Spinal cord (tissue), 10 donors: ENCODE data around the gene CD8A. TPM values are rescaled to one million over a fixed set of nuclear protein-coding genes. Genes with fewer than 3 reads are reported as not detected.
"Not testable (repeated sequence)": the region's sequence is repeated elsewhere in the genome, so short reads cannot be mapped to it uniquely, and the experiment has no call there.

Experiments
- DNase-seq, 6 donors: peaks; one replicate each; pipeline versions ENCODE4 v3.0.0 to v3.0.0-alpha.2; 2013 to 2015; ENCODE audit warnings: low spot score in 6 of 6, low read depth in 4 of 6
- H3K27ac ChIP-seq: one replicate; pipeline ENCODE4 v1.5.1; 2013; ENCODE audit warnings: low read depth, low read length, control low read depth
- H3K27me3 ChIP-seq: one replicate; pipeline ENCODE4 v1.6.1; 2013; ENCODE audit warnings: low read length; ENCODE audit not compliant: control insufficient read depth, insufficient read depth
- H3K36me3 ChIP-seq: one replicate; pipeline ENCODE4 v1.6.1; 2013; ENCODE audit warnings: low read length; ENCODE audit not compliant: control insufficient read depth, insufficient read depth
- H3K4me1 ChIP-seq: one replicate; pipeline ENCODE4 v1.6.1; 2013; ENCODE audit warnings: low read length; ENCODE audit not compliant: control insufficient read depth, insufficient read depth
- H3K4me3 ChIP-seq: one replicate; pipeline ENCODE4 v1.5.1; 2013; ENCODE audit warnings: low read depth, low read length, control low read depth
- H3K9me3 ChIP-seq: one replicate; pipeline ENCODE4 v1.6.1; 2013; ENCODE audit warnings: low read length; ENCODE audit not compliant: control insufficient read depth, insufficient read depth
- WGBS: methylation state at CpG from one replicate; pipeline ENCODE4 v1.1.5; 2013; ENCODE audit warnings: missing lambda C conversion rate; ENCODE audit not compliant: insufficient coverage; 5-methylcytosine and 5-hydroxymethylcytosine counted together
- long read RNA-seq, 4 donors: transcript quantifications; one replicate each; lab custom pipeline, GENCODE V29; 2026
- polyA plus RNA-seq, 2 donors: library from polyadenylated mRNA; unstranded; fragments of 120-200 nt; gene quantifications; one replicate each; pipeline ENCODE4 v1.2.1, GENCODE V29; 2013; ENCODE audit not compliant: insufficient read length in 2 of 2
- total RNA-seq, 2 donors: library from RNA; depleted of rRNA in 1 of 2; stranded (reverse); fragments of 120-200 nt in 1 of 2; fragments of >200 nt in 1 of 2; gene quantifications; one replicate each; pipeline versions ENCODE4 v1.2.3 to v1.2.4, GENCODE V29; 2013 to 2014
- donor health status: healthy.

CD8A gene
- total RNA-seq (1 to 10 TPM in 1 of 2 donors, under 1 TPM in 1; 0.88 to 1.4 TPM), polyA plus RNA-seq (1 to 10 TPM; 3.9 to 4.2 TPM)
- long read RNA-seq, donor 1: 0 reads
- long read RNA-seq, donor 2: 0 reads
- long read RNA-seq, donor 3: 0 reads
- long read RNA-seq, donor 4: 0 reads

DNA sequence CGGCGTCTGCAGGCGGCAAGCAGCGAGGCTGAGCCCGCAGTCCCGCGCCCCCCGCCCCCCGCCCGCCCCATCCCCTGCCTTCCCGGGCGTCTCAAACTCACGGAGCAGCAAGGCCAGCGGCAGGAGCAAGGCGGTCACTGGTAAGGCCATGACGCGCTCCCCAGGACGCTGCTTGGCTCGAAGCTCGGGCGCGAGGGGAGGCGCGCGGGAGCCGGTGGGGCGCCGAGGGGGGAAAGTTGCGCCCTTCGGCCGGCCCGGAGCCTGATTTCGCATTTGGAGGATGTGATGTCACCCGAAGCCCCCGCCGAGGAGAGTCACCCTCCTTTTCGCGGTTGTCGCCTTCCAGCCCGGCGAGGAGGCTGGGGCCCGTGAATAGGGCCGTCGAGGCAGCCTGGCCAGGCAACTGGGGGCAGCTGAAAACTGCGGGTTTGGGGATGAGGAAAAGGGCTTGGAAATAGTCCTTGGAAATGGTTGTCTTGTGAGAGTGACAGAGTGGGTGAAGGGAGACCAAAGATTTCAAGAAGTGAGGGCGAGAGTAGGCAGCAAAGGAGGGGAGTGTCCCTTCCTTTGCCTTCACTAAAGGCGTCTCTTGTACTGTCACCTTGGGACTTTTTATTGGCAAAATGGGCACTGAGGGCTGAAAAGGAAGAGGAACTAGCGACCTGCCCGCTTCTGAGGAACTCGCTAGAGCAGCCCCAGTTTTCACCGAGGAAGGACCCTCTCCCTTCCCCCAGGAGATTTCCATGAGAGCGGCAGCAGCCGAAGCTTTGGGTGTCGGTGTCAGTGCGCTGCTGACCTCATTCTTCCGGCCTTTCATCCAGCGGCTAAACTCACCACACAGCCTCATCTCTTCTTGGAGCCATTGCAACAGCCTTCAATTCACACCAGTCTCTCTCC is at the start of gene CD8A:
TSS of gene CD8A (minus strand) at position 238 of the 897 bp plus-strand sequence. CDS start at position 150, 88 bp downstream.
- Histone ChIP-seq H3K4me1 (peaks cover 39% of the 10 kb centered on the region), H3K27me3 (peaks cover 70% of the 10 kb centered on the region), H3K36me3 (no peaks in the 10 kb centered on the region), H3K4me3 (no peak within 1 kb of the TSS), H3K27ac (no peak within 1 kb of the TSS), H3K9me3 (no peaks in the 10 kb centered on the region)
- DNase-seq: peak in 1 of 6 donors; percentile 23
- WGBS: 2% methylated on average over 57 of the region's 57 CpGs

DNA sequence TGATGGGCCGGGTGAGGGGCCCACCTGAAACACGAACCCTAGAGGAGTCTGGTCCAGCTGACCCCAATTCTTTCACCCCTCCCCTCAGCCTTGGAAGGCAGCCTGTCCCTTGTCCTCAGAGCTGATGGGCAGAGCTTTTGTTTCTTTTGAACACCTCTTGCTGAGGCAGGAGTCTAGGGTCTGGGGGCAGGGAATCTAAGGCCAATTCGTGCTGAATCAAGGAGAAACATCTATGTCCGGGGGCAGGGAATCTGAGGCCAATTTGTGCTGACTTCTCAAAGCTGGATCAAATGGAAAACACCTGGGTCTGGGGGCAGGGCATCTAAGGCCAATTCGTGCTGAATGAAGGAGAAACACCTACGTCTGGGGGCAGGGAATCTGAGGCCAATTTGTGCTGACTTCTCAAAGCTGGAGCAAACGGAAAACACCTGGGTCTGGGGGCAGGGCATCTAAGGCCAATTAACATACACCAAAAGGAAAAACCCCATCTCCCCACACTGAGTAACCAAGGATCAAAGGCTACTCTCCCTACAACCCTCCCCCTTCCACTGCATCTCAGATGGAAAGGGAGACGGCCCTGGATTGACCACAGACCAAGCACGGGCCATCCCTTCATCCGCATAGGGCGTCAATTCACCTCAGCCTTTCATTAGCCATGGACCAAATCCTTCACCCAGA is 49.3 kb upstream of the CD8A start:
- whole genome bisulfite sequencing: 73% methylated on average over 4 of the region's 11 CpGs
- DNase-seq: not testable (repeated sequence)

DNA sequence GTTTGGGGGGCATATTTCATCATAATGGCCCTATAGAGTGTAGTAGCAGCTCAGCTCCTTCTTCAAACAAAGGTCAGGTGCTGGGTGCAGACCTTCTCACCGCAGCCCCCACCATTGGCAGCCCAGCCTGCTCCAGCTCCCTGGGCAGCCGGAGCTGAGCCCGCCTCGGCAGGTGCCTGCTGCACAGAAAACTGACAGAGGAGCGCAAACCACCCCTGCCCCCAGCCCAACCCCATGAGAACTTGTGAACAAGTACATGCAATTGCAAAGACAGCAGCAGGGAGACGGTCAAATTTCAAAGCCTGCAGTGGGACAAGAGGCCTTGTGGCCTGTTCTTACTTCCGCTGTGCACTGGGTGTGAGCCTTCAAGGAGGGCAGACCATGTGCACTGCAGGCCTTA is 48.7 kb upstream of the CD8A start:
- not testable (repeated sequence) for H3K27me3 ChIP-seq, H3K36me3 ChIP-seq, DNase-seq, H3K27ac ChIP-seq, H3K4me1 ChIP-seq, H3K9me3 ChIP-seq, H3K4me3 ChIP-seq
- 79% methylated on average over 5 of the region's 7 CpGs for WGBS

More for the DNA sequence above, 49.3 kb upstream of the CD8A start:
- not testable (repeated sequence) for H3K36me3 ChIP-seq, H3K9me3 ChIP-seq, H3K4me3 ChIP-seq, H3K27ac ChIP-seq, H3K4me1 ChIP-seq, H3K27me3 ChIP-seq

DNA sequence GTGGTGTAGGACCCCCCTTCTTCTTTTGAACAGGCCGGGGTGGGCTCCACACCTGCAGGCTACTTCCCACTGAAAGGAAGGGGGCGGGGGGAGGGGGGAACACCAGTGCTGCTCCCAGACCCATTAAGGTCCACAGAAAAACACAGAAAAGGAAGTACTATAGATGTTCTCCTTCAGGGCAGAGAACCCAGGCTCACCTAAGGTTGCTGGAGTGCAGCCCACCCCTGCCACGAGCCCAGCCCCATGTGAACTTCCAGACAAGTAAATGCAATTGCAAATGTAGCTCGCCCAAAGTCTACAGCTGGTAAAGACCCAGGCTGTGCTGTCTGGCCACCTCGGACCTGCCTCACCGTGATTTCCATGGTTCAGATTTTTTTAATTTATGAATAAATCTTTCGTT is 47.0 kb upstream of the CD8A start:
- H3K4me1 ChIP-seq, DNase-seq, H3K27me3 ChIP-seq, H3K4me3 ChIP-seq, H3K9me3 ChIP-seq, H3K36me3 ChIP-seq, H3K27ac ChIP-seq: not testable (repeated sequence)
- no CpG with 5 or more reads among the region's 7 CpGs for WGBS

DNA sequence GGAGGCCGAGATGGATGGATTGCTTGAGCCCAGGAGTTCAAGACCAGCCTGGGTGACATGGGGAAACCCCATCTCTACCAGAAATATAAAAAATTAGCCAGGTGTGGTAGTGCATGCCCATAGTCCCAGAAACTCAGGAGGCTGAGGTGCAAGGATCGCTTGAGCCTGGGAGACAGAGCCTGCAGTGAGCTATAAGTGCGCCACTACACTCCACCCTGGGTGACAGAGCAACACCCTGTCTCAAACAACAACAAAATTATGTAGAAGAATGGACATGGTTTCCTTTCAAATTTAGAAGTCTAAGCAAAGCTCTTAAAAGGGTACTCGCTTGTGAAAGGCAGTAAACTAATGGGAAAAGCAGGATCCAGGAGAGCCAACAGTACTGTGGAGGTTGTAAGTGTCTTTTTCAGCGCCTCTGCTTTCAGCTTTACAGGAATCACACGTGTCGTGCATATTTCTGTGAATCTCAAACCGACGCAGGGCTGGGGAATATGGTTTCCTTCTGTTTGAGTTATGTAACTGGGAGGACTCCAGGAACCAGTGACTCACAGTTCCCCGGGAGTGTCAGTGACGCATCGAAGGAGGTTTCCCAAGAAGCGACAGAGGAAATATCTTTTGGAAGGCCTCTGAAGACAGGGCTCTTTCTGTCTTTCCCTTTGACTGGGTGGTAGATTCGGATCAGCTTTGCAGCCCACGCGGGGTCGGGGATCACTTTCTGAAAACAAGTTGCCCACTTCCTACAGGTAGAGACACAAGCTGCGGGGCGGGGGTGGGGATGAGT is 46.4 kb upstream of the CD8A start:
- H3K27me3 ChIP-seq, H3K27ac ChIP-seq, H3K4me1 ChIP-seq, H3K4me3 ChIP-seq, H3K36me3 ChIP-seq, H3K9me3 ChIP-seq: not testable (repeated sequence)
- 31% methylated on average over 5 of the region's 19 CpGs for WGBS
- DNase-seq: peak in 1 of 6 donors; percentile 36

DNA sequence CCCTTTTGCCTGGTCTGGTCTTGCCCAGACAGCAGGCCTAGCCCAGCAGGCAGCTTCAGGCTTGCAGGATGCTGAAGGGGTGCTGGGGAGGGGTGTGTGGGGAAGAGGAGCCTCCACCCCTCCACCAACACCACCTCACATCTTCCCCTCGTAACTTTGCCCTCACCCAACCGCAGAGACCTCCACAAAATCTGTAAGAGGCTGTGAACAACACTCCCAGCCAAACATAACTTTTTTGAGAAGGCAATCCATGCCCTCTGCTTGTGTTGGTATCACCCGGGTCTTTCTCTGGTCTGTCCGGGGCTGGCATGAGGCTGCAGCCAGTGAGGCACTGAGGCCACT is 44.8 kb upstream of the CD8A start:
- not testable (repeated sequence) for H3K36me3 ChIP-seq, H3K27me3 ChIP-seq, H3K4me3 ChIP-seq, DNase-seq, H3K27ac ChIP-seq, H3K9me3 ChIP-seq, H3K4me1 ChIP-seq
- WGBS: no CpG with 5 or more reads among the region's 4 CpGs

DNA sequence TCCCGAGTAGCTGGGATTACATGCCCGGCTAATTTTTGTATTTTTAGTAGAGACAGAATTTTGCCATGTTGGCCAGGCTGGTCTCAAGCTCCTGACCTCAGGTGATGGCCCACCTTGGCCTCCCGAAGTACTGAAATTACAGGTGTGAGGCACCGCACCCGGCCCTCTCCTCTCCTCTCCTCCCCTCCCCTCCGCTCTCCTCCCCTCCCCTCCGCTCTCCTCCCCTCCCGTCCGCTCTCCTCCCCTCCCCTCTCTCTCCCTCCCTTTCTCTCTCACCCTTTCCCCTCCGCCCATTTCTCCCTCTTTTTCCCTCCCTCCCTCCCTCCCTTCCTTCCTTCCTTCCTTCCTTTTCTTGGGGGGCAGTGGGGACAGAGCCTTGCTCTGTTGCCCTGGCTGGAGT is 42.6 kb upstream of the CD8A start:
- Histone ChIP-seq H3K36me3 (no peaks in the 10 kb centered on the region), H3K4me3 (no peak overlapping the region), H3K9me3 (no peaks in the 10 kb centered on the region), H3K27me3 (no peaks in the 10 kb centered on the region), H3K4me1 (no peaks in the 10 kb centered on the region), H3K27ac (no peak overlapping the region)
- WGBS: 90% methylated on average over 2 of the region's 10 CpGs
- DNase-seq: no peak

DNA sequence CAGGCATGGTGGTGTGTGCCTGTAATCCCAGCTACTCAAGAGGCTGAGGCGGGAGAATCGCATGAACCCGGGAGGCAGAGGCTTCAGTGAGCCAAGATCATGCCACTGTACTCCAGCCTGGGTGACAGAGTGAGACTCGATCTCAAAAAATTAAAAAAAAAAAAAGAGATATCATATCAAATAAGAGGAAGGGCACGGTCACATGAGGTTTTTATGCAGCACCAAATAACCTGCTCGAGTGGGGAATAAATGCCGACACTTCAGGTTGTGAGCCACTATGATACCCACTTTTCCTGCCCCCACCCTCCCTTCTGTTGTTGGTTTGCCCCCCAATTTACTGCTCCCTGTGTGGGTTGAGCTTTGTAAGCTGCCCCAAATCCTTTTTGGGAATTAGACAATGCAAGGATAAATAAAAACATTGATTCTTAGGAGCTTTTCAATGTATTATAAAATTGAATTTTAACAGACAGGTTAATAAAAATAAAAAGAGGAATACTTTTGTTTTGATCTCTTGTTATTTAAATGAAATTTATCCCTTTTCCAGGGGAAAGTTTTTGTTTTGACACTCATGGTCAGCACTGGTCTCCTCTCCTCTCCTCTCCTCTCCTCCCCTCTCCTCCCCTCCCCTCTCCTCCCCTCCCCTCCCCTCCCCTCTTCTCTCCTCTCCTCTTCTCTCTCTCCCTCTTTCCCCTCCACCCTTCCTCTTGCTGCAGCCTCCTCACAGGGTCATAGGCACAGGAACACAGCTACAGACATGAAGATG is 41.8 kb upstream of the CD8A start:
- Histone ChIP-seq H3K36me3 (no peaks in the 10 kb centered on the region), H3K9me3 (no peaks in the 10 kb centered on the region), H3K4me3 (no peak overlapping the region), H3K4me1 (no peaks in the 10 kb centered on the region), H3K27me3 (no peaks in the 10 kb centered on the region), H3K27ac (no peak overlapping the region)
- no CpG with 5 or more reads among the region's 7 CpGs for WGBS
- no peak for DNase-seq

DNA sequence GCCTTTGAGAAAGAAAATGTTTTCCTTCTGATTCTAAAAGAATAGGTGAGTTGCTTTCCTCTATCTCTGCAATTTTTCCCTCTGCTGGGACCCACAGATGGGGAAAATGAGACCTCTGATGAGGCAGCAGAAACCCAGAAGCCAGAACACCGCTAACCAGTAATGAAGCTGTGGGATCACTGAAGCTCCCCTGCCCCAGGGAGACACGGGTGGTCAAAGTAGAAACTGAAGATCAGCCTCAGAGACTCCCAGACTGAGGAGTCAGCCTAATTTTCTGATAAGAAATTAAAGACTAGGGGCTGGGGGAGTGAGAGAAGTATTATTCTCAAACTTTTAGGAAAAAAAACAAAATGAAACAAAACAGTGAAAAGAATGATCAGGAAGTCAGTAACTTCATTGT is 40.8 kb upstream of the CD8A start:
- H3K36me3 ChIP-seq: no peaks in the 10 kb centered on the region
- no peaks in the 10 kb centered on the region for H3K9me3 ChIP-seq
- 51% methylated on average over 2 of the region's 2 CpGs for WGBS
- H3K4me1 ChIP-seq: no peaks in the 10 kb centered on the region
- no peak for DNase-seq
- H3K27ac ChIP-seq: no peak overlapping the region
- H3K27me3 ChIP-seq: no peaks in the 10 kb centered on the region
- no peak overlapping the region for H3K4me3 ChIP-seq
